Fibroblast of villous mesenchyme (primary cell): Measurements from ENCODE around the gene FERMT3. TPM values are rescaled to one million over a fixed set of nuclear protein-coding genes. Genes with fewer than 3 reads are reported as not detected.

Experiments used
- DNase-seq: peaks from one replicate; pipeline ENCODE4 v3.0.0-alpha.2; 2010; ENCODE audit warnings: low read depth
- H3K4me3 ChIP-seq: 2 replicates; pipeline ENCODE4 v1.5.1; 2011; ENCODE audit warnings: low read depth, mild to moderate bottlenecking, low read length
- CTCF ChIP-seq: IDR thresholded peaks from 2 replicates; pipeline ENCODE4 v1.5.1; 2012; ENCODE audit warnings: low read depth, mild to moderate bottlenecking, low read length; ENCODE audit not compliant: insufficient read depth
- total RNA-seq: library from RNA; depleted of rRNA; stranded (reverse); fragments of >200 nt; gene quantifications from 2 replicates; pipeline ENCODE4 v1.2.3, GENCODE V29; 2012

Gene FERMT3
- total RNA-seq, 1 donor = 4.3 TPM

GRCh38 chr11:64237484-64237951 lies 31.0 kb downstream of the FERMT3 start:
- no peak overlapping the region for H3K4me3 ChIP-seq
- no peak for TF ChIP-seq CTCF
- no peak for DNase-seq

GRCh38 chr11:64238076-64238475 lies 31.6 kb downstream of the FERMT3 start:
- H3K4me3 ChIP-seq = no peak overlapping the region
- TF ChIP-seq CTCF = no peak
- DNase-seq = no peak

GRCh38 chr11:64238999-64239398 lies 32.5 kb downstream of the FERMT3 start:
- H3K4me3 ChIP-seq = no peak overlapping the region
- no peak for TF ChIP-seq CTCF
- no peak for DNase-seq

GRCh38 chr11:64239662-64240434 lies 33.3 kb downstream of the FERMT3 start:
- no peak for TF ChIP-seq CTCF
- peak overlapping the region; percentile 82 for H3K4me3 ChIP-seq
- no peak for DNase-seq

- no peak for TF ChIP-seq CTCF
- H3K4me3 ChIP-seq = peak within 1 kb of the TSS; percentile 90
- peak; percentile 98 for DNase-seq
Observed at GRCh38 chr11:64240435-64241240, 34.1 kb downstream of the FERMT3 start, which contains the start of gene FKBP2. FKBP2 (plus strand) TSS chr11:64241095; CDS start chr11:64242388, 1,293 bp downstream.

- peak; percentile 100 for DNase-seq
- no peak for TF ChIP-seq CTCF
- peak overlapping the region; percentile 82 for H3K4me3 ChIP-seq
Observed at GRCh38 chr11:64241241-64241490, 34.6 kb downstream of the FERMT3 start.
